ENCODE results near the gene KMT2C. TPM values are rescaled to one million over a fixed set of nuclear protein-coding genes. Genes with fewer than 3 reads are reported as not detected.

KMT2C gene
- total and polyA plus RNA-seq, 7 experiments from 2014 or later, result 17.0 to 152 (median 109) TPM

- Mint-ChIP-seq H3K4me3 (no peak overlapping the region), H3K36me3 (peaks cover 0 to 12% (median 4%) of the 10 kb centered on the region in 5 donors), H3K27me3 (no peaks in the 10 kb centered on the region), H3K27ac (peak overlapping the region in 1 of 9 donors; percentile 19), H3K9me3 (peaks cover 0 to 2% (median 0%) of the 10 kb centered on the region in 11 donors), H3K4me1 (peaks cover 20 to 74% (median 63%) of the 10 kb centered on the region in 7 donors)
- Histone ChIP-seq H3K4me3 (ENCODE audit: low read length) (no peak overlapping the region), H3K36me3 (ENCODE audit: control insufficient read depth in 2 of 3, insufficient read depth in 3 of 3, low read length in 3 of 3) (no peaks in the 10 kb centered on the region), H3K9me3 (ENCODE audit: control insufficient read depth in 2 of 3, low read length in 3 of 3) (no peaks in the 10 kb centered on the region), H3K27ac (ENCODE audit: low read depth, low read length) (no peak overlapping the region), H3K27me3 (ENCODE audit: control insufficient read depth in 2 of 2, insufficient read depth in 2 of 2, low read length in 2 of 2) (no peaks in the 10 kb centered on the region), H3K4me1 (ENCODE audit: control insufficient read depth in 2 of 2, insufficient read depth in 2 of 2, low read length in 2 of 2) (peaks cover 0 to under 1% of the 10 kb centered on the region in 2 donors)
- CTCF ChIA-PET, result interaction anchor here (0.6 to 1.4 kb wide), 5 partner anchors 126 to 365 kb away, joined by 3 to 4 read pairs (median 3); no protein-coding TSS in a partner anchor
- DNase-seq (no peak), ATAC-seq (no peak)
- intact Hi-C loops (cut with micrococcal nuclease), result loop anchor here in 1 of 2 donors (1.0 kb wide), 1 partner anchor 365 kb away; no protein-coding TSS in a partner anchor
- POLR2A ChIA-PET, result no interaction called here
Measured at GRCh38 chr7:152341914-152342236, 93.9 kb downstream of the KMT2C start.

DNA sequence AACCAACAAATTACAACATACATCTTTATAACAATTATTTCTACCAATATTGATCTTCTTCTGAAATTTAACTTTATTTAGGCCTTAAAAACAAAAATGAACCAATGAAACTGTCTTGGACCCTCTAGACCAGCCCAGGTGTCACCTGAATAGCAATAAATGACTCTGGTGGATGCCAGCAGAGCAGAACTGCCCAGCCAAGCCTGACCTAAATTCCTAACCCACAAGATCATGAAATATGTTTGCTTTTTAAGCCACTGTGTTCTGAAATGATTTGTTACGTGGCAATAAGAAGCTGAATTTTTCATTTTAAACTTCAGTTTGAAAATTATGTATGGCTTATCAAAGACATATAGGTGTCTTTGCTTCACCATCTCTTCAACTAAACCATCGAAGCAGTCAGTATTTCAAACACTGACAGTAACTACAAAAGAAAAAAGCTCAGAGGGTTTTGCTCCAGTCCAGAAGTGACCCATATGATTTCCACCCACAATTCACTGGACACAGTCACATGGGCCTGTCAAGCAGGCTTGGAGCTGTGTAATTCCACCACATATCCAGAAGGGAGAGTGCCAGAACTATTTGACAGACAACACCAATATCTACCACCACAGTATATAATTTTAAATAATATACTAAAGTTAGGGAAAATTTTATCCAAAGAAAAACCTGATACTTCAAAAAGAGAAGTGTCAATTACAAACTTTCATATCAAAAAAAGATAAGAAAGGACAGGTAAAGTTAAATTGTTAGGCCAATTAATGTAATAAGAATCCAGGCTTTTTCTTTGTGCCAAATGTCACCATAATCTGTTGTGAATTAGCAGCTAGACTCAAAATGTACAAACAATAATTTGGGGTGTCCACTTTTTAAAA is 94.5 kb downstream of the KMT2C start:
- ChIA-PET POLR2A (interaction anchor here (1.0 kb wide), 1 partner anchor 93 kb away, joined by 3 read pairs; no protein-coding TSS in a partner anchor), CTCF (interaction anchor here (0.6 to 1.3 kb wide), 4 partner anchors 126 to 366 kb away, joined by 3 to 4 read pairs (median 4); no protein-coding TSS in a partner anchor)
- no peaks in the 10 kb centered on the region for H3K9me3 Mint-ChIP-seq
- Histone ChIP-seq H3K27ac (ENCODE audit: low read depth, low read length) (no peak overlapping the region), H3K36me3 (ENCODE audit: control insufficient read depth in 2 of 3, insufficient read depth in 3 of 3, low read length in 3 of 3) (no peaks in the 10 kb centered on the region), H3K4me3 (ENCODE audit: low read length) (no peak overlapping the region), H3K9me3 (ENCODE audit: control insufficient read depth in 2 of 3, low read length in 3 of 3) (no peaks in the 10 kb centered on the region), H3K27me3 (ENCODE audit: control insufficient read depth in 2 of 2, insufficient read depth in 2 of 2, low read length in 2 of 2) (no peaks in the 10 kb centered on the region), H3K4me1 (ENCODE audit: control insufficient read depth in 2 of 2, insufficient read depth in 2 of 2, low read length in 2 of 2) (peaks cover 5 to 6% of the 10 kb centered on the region in 2 donors)
- H3K27ac Mint-ChIP-seq, result peak overlapping the region in 1 of 9 donors; percentile 51
- H3K36me3 Mint-ChIP-seq, result peaks cover 0 to 8% (median 2%) of the 10 kb centered on the region in 5 donors
- intact Hi-C loops (cut with micrococcal nuclease), result loop anchor here in 1 of 2 donors (1.0 kb wide), 1 partner anchor 366 kb away; no protein-coding TSS in a partner anchor
- no peak overlapping the region for H3K4me3 Mint-ChIP-seq
- DNase-seq (peak in 1 of 9 donors; percentile 7), ATAC-seq (no peak)
- H3K4me1 Mint-ChIP-seq, result peaks cover 26 to 77% (median 69%) of the 10 kb centered on the region in 7 donors
- no peaks in the 10 kb centered on the region for H3K27me3 Mint-ChIP-seq

GRCh38 chr7:152340161-152340560 is 95.6 kb downstream of the KMT2C start:
- ChIA-PET POLR2A (no interaction called here), CTCF (interaction anchor here (0.9 kb wide), 1 partner anchor 367 kb away, joined by 3 read pairs; no protein-coding TSS in a partner anchor)
- H3K27ac Mint-ChIP-seq, result peak overlapping the region in 2 of 9 donors; percentile 48 to 49
- H3K27ac ChIP-seq (ENCODE audit: low read depth, low read length), result no peak overlapping the region
- DNase-seq (no peak), ATAC-seq (no peak)
- H3K27me3 Mint-ChIP-seq, result no peaks in the 10 kb centered on the region
- peaks cover 37 to 80% (median 74%) of the 10 kb centered on the region in 7 donors for H3K4me1 Mint-ChIP-seq
- no peaks in the 10 kb centered on the region for H3K9me3 Mint-ChIP-seq
- intact Hi-C loops (cut with micrococcal nuclease), result no loop called here
- H3K9me3 ChIP-seq (ENCODE audit: control insufficient read depth in 2 of 3, low read length in 3 of 3), result no peaks in the 10 kb centered on the region
- no peak overlapping the region for H3K4me3 Mint-ChIP-seq
- H3K36me3 ChIP-seq (ENCODE audit: control insufficient read depth in 2 of 3, insufficient read depth in 3 of 3, low read length in 3 of 3), result no peaks in the 10 kb centered on the region
- H3K36me3 Mint-ChIP-seq, result peaks cover 0 to 4% (median 2%) of the 10 kb centered on the region in 5 donors
- peaks cover 15% of the 10 kb centered on the region in 2 donors for H3K4me1 ChIP-seq (ENCODE audit: control insufficient read depth in 2 of 2, insufficient read depth in 2 of 2, low read length in 2 of 2)
- H3K27me3 ChIP-seq (ENCODE audit: control insufficient read depth in 2 of 2, insufficient read depth in 2 of 2, low read length in 2 of 2), result no peaks in the 10 kb centered on the region
- H3K4me3 ChIP-seq (ENCODE audit: low read length), result no peak overlapping the region

DNA sequence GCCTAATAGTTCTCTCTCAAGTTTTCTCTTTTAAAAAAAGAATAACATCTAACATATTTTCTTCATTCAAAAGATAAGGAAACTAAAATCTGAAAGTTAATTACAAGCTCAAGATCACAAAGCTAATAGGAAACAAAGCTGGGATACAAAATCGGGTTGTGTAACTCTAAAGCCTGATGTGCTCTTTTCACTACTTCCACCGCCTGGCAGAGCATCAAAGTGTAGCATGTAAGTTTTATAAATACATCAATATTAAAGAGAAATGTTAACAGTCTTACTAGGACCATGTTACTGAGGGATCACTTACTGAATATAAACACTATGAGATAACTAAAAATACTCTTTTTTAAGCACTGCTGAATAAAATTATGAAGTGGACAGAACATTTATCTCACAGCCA is 97.2 kb downstream of the KMT2C start:
- peaks cover 0 to 4% (median 0%) of the 10 kb centered on the region in 5 donors for H3K36me3 Mint-ChIP-seq
- Histone ChIP-seq H3K9me3 (ENCODE audit: control insufficient read depth in 2 of 3, low read length in 3 of 3) (no peaks in the 10 kb centered on the region), H3K27me3 (ENCODE audit: control insufficient read depth in 2 of 2, insufficient read depth in 2 of 2, low read length in 2 of 2) (no peaks in the 10 kb centered on the region), H3K4me1 (ENCODE audit: control insufficient read depth in 2 of 2, insufficient read depth in 2 of 2, low read length in 2 of 2) (peaks cover 15 to 19% of the 10 kb centered on the region in 2 donors), H3K27ac (ENCODE audit: low read depth, low read length) (no peak overlapping the region), H3K4me3 (ENCODE audit: low read length) (no peak overlapping the region), H3K36me3 (ENCODE audit: control insufficient read depth in 2 of 3, insufficient read depth in 3 of 3, low read length in 3 of 3) (no peaks in the 10 kb centered on the region)
- peak overlapping the region in 3 of 9 donors; percentile 16 to 53 (median 46) for H3K27ac Mint-ChIP-seq
- CTCF ChIA-PET, result no interaction called here
- DNase-seq, result no peak
- no peaks in the 10 kb centered on the region for H3K27me3 Mint-ChIP-seq
- ATAC-seq, result no peak
- no peaks in the 10 kb centered on the region for H3K9me3 Mint-ChIP-seq
- intact Hi-C loops (cut with micrococcal nuclease), result loop anchor here in 1 of 2 donors (5.0 kb wide), 2 partner anchors 229 to 484 kb away; no protein-coding TSS in a partner anchor
- H3K4me1 Mint-ChIP-seq, result peaks cover 39 to 85% (median 68%) of the 10 kb centered on the region in 7 donors
- H3K4me3 Mint-ChIP-seq, result no peak overlapping the region
- POLR2A ChIA-PET, result no interaction called here

- H3K27ac Mint-ChIP-seq, result peak overlapping the region in 8 of 9 donors; percentile 34 to 86 (median 73)
- peak overlapping the region; percentile 55 for H3K27ac ChIP-seq (ENCODE audit: low read depth, low read length)
- peaks cover 0 to 5% (median 0%) of the 10 kb centered on the region in 5 donors for H3K36me3 Mint-ChIP-seq
- peak overlapping the region; percentile 27 for H3K4me3 ChIP-seq (ENCODE audit: low read length)
- no peaks in the 10 kb centered on the region for H3K9me3 Mint-ChIP-seq
- ChIA-PET CTCF (interaction anchor here (0.5 to 3.9 kb wide), 5 partner anchors 25 to 374 kb away, joined by 3 to 17 read pairs (median 3); no protein-coding TSS in a partner anchor), POLR2A (interaction anchor here (1.0 to 1.2 kb wide), 3 partner anchors 20 to 369 kb away, joined by 3 read pairs; no protein-coding TSS in a partner anchor)
- H3K27me3 ChIP-seq (ENCODE audit: control insufficient read depth in 2 of 2, insufficient read depth in 2 of 2, low read length in 2 of 2), result no peaks in the 10 kb centered on the region
- H3K4me3 Mint-ChIP-seq, result peak overlapping the region in 8 of 10 donors; percentile 49 to 88 (median 84)
- H3K36me3 ChIP-seq (ENCODE audit: control insufficient read depth in 2 of 3, insufficient read depth in 3 of 3, low read length in 3 of 3), result no peaks in the 10 kb centered on the region
- H3K4me1 ChIP-seq (ENCODE audit: control insufficient read depth in 2 of 2, insufficient read depth in 2 of 2, low read length in 2 of 2), result peaks cover 15 to 19% of the 10 kb centered on the region in 2 donors
- H3K27me3 Mint-ChIP-seq, result no peaks in the 10 kb centered on the region
- H3K9me3 ChIP-seq (ENCODE audit: control insufficient read depth in 2 of 3, low read length in 3 of 3), result no peaks in the 10 kb centered on the region
- peaks cover 38 to 85% (median 68%) of the 10 kb centered on the region in 7 donors for H3K4me1 Mint-ChIP-seq
- peak; percentile 88 for ATAC-seq
- intact Hi-C loops (cut with micrococcal nuclease), result loop anchor here (1.0 to 5.0 kb wide), 10 partner anchors 96 to 485 kb away; no protein-coding TSS in a partner anchor
- peak in 7 of 9 donors; percentile 13 to 42 (median 34) for DNase-seq
Measured at GRCh38 chr7:152336754-152337368, 98.9 kb downstream of the KMT2C start.
